NCI-H774 (cell line): Measurements from ENCODE around the gene DHCR24.
A peak's percentile ranks its signal among the peaks of the same experiment; 100 is the strongest.

Experiments used
- DNase-seq: peaks from one replicate; lab custom pipeline; 2025; lab: John Stamatoyannopoulos, UW

The DHCR24 gene

GRCh38 chr1:54815086-54815876, 71.7 kb downstream of the DHCR24 start:
- DNase-seq: no peak

- DNase-seq: no peak
Measured at GRCh38 chr1:54814571-54814970, 72.4 kb downstream of the DHCR24 start.

- no peak for DNase-seq
Measured at GRCh38 chr1:54814126-54814498, 72.9 kb downstream of the DHCR24 start.

GRCh38 chr1:54813485-54814125, 73.4 kb downstream of the DHCR24 start:
- no peak for DNase-seq

GRCh38 chr1:54812801-54813484, 74.1 kb downstream of the DHCR24 start:
- DNase-seq: no peak

- DNase-seq: no peak
Measured at GRCh38 chr1:54811739-54812655, 75.0 kb downstream of the DHCR24 start.

GRCh38 chr1:54811066-54811465, 75.9 kb downstream of the DHCR24 start:
- no peak for DNase-seq

GRCh38 chr1:54810153-54810942, 76.6 kb downstream of the DHCR24 start:
- DNase-seq: peak; percentile 57

GRCh38 chr1:54809496-54810074, 77.4 kb downstream of the DHCR24 start:
- no peak for DNase-seq

GRCh38 chr1:54808443-54809207, 78.4 kb downstream of the DHCR24 start:
- no peak for DNase-seq

- no peak for DNase-seq
Measured at GRCh38 chr1:54807756-54808155, 79.2 kb downstream of the DHCR24 start.

GRCh38 chr1:54806931-54807611, 79.9 kb downstream of the DHCR24 start:
- DNase-seq: no peak

- DNase-seq: no peak
Measured at GRCh38 chr1:54805981-54806381, 81.0 kb downstream of the DHCR24 start.

GRCh38 chr1:54805466-54805865, 81.5 kb downstream of the DHCR24 start:
- DNase-seq: no peak

- no peak for DNase-seq
Measured at GRCh38 chr1:54804471-54805132, 82.4 kb downstream of the DHCR24 start.

GRCh38 chr1:54803761-54804470, 83.1 kb downstream of the DHCR24 start:
- DNase-seq: no peak

GRCh38 chr1:54800899-54801759, 85.9 kb downstream of the DHCR24 start, which contains the start of gene TTC22:
Gene TTC22 (minus strand): TSS chr1:54801323. CDS start chr1:54801163, 160 bp downstream.
- DNase-seq: peak; percentile 70
